DLD1 (cell line): Measurements from ENCODE around the gene ANKRD11.

Source experiments
- in situ Hi-C: cut with HindIII; loops from 2 replicates; pipeline ENCODE4 v1.10.0; 2017; ENCODE audit warnings: low sequenced_read_pairs

Gene ANKRD11

GRCh38 chr16:89290472-89290871 lies 199.9 kb downstream of the ANKRD11 start:
- in situ Hi-C loops: no loop called here

GRCh38 chr16:89289428-89290395 lies 200.6 kb downstream of the ANKRD11 start:
- in situ Hi-C loops: no loop called here

GRCh38 chr16:89288966-89289365 lies 201.4 kb downstream of the ANKRD11 start:
- in situ Hi-C loops: no loop called here

GRCh38 chr16:89288577-89288844 lies 201.8 kb downstream of the ANKRD11 start:
- in situ Hi-C loops: no loop called here

- in situ Hi-C loops: no loop called here
Observed at GRCh38 chr16:89287777-89288576, 202.4 kb downstream of the ANKRD11 start.

- in situ Hi-C loops: no loop called here
Observed at GRCh38 chr16:89286096-89286495, 204.3 kb downstream of the ANKRD11 start.

- in situ Hi-C loops: no loop called here
Observed at GRCh38 chr16:89285381-89285780, 205.0 kb downstream of the ANKRD11 start.

- in situ Hi-C loops: no loop called here
Observed at GRCh38 chr16:89283449-89283848, 206.9 kb downstream of the ANKRD11 start.

GRCh38 chr16:89282523-89282922 lies 207.8 kb downstream of the ANKRD11 start:
- in situ Hi-C loops: no loop called here

- in situ Hi-C loops: no loop called here
Observed at GRCh38 chr16:89281829-89282228, 208.5 kb downstream of the ANKRD11 start.

GRCh38 chr16:89281189-89281577 lies 209.2 kb downstream of the ANKRD11 start:
- in situ Hi-C loops: no loop called here

- in situ Hi-C loops: no loop called here
Observed at GRCh38 chr16:89280546-89281188, 209.7 kb downstream of the ANKRD11 start.

- in situ Hi-C loops: no loop called here
Observed at GRCh38 chr16:89279666-89280481, 210.5 kb downstream of the ANKRD11 start.

GRCh38 chr16:89278441-89279240 lies 211.7 kb downstream of the ANKRD11 start:
- in situ Hi-C loops: no loop called here

GRCh38 chr16:89277641-89278341 lies 212.6 kb downstream of the ANKRD11 start:
- in situ Hi-C loops: no loop called here

GRCh38 chr16:89277049-89277448 lies 213.3 kb downstream of the ANKRD11 start:
- in situ Hi-C loops: no loop called here

GRCh38 chr16:89275837-89276720 lies 214.3 kb downstream of the ANKRD11 start:
- in situ Hi-C loops: no loop called here

GRCh38 chr16:89275284-89275584 lies 215.1 kb downstream of the ANKRD11 start:
- in situ Hi-C loops: no loop called here
